HL-60 (cell line): ENCODE measurements around the gene PSMD1.

Experiments
- DNase-seq, 2 experiments: peaks; one replicate each; pipeline ENCODE4 v3.0.0-alpha.2; 2010 to 2020; ENCODE audit warnings: low read depth in 1 of 2, low spot score in 1 of 2
- H3K27ac ChIP-seq: fragments of 250-450 bp; sonication (Bioruptor Pico); replicated peaks from 2 replicates; pipeline ENCODE4 v1.5.1; 2020; ENCODE audit warnings: mild to moderate bottlenecking, moderate library complexity
- H3K27me3 ChIP-seq: fragments of 250-450 bp; sonication (Bioruptor Pico); 2 replicates; pipeline ENCODE4 v1.5.1; 2021; ENCODE audit warnings: mild to moderate bottlenecking, moderate library complexity; ENCODE audit not compliant: insufficient read depth, poor library complexity, severe bottlenecking
- H3K4me3 ChIP-seq: replicated peaks from 2 replicates; pipeline ENCODE4 v1.5.1; 2011; ENCODE audit warnings: mild to moderate bottlenecking, control low read depth, low read length; ENCODE audit not compliant: insufficient read depth
- CTCF ChIP-seq: IDR thresholded peaks from one replicate; pipeline ENCODE4 v1.5.1; 2011; ENCODE audit warnings: low read length, control low read depth, inconsistent platforms; ENCODE audit not compliant: insufficient read depth
- GABPA ChIP-seq: IDR thresholded peaks from 2 replicates; pipeline ENCODE4 v1.6.1; 2012; ENCODE audit warnings: low read depth
- POLR2AphosphoS5 ChIP-seq: IDR thresholded peaks from 2 replicates; pipeline ENCODE4 v1.6.1; 2012; ENCODE audit warnings: low read depth
- REST ChIP-seq: IDR thresholded peaks from 2 replicates; pipeline ENCODE4 v1.6.1; 2012; ENCODE audit warnings: low read depth; ENCODE audit not compliant: insufficient replicate concordance
- SPI1 ChIP-seq: IDR thresholded peaks from 2 replicates; pipeline ENCODE4 v1.6.1; 2012; ENCODE audit warnings: low read depth, mild to moderate bottlenecking, borderline replicate concordance

PSMD1 gene

GRCh38 chr2:231126123-231126522, 69.5 kb downstream of the PSMD1 start:
- Histone ChIP-seq H3K27me3 (no peaks in the 10 kb centered on the region), H3K27ac (no peak overlapping the region), H3K4me3 (no peak overlapping the region)
- TF ChIP-seq POLR2AphosphoS5 = no peak
- no peak for TF ChIP-seq SPI1
- TF ChIP-seq GABPA = no peak
- no peak for TF ChIP-seq REST
- no peak for TF ChIP-seq CTCF
- DNase-seq = no peak

- Histone ChIP-seq H3K27me3 (no peaks in the 10 kb centered on the region), H3K27ac (no peak overlapping the region), H3K4me3 (no peak overlapping the region)
- TF ChIP-seq POLR2AphosphoS5 (no peak), GABPA (no peak), REST (no peak), CTCF (no peak), SPI1 (no peak)
- no peak for DNase-seq
Observed at GRCh38 chr2:231127480-231127879, 70.8 kb downstream of the PSMD1 start.

GRCh38 chr2:231127936-231128335, 71.3 kb downstream of the PSMD1 start:
- Histone ChIP-seq H3K27me3 (no peaks in the 10 kb centered on the region), H3K27ac (no peak overlapping the region), H3K4me3 (no peak overlapping the region)
- TF ChIP-seq REST = no peak
- no peak for TF ChIP-seq POLR2AphosphoS5
- no peak for TF ChIP-seq CTCF
- TF ChIP-seq GABPA = no peak
- no peak for TF ChIP-seq SPI1
- DNase-seq = no peak
